GM13976 (cell line): ENCODE measurements around the gene HINFP.

Experiments used
- DNase-seq: peaks from one replicate; pipeline ENCODE4 v3.0.0; 2012; ENCODE audit warnings: low spot score
- in situ Hi-C: fragments of 300-500 bp; cut with MboI; formaldehyde crosslinking; loops from one replicate; pipeline ENCODE4 v1.12.0; 2022; ENCODE audit warnings: low sequenced_read_pairs, mixed read lengths, inconsistent platforms; ENCODE audit not compliant: unreplicated experiment
- TF ChIP-seq, protein P1 (sequence below): IDR thresholded peaks from 2 replicates; pipeline ENCODE4 v1.5.1; 2012; ENCODE audit warnings: borderline replicate concordance, mild to moderate bottlenecking; ENCODE audit not compliant: insufficient read depth; ENCODE audit errors: extremely low read depth, missing control alignments, control extremely low read depth

HINFP gene, protein sequence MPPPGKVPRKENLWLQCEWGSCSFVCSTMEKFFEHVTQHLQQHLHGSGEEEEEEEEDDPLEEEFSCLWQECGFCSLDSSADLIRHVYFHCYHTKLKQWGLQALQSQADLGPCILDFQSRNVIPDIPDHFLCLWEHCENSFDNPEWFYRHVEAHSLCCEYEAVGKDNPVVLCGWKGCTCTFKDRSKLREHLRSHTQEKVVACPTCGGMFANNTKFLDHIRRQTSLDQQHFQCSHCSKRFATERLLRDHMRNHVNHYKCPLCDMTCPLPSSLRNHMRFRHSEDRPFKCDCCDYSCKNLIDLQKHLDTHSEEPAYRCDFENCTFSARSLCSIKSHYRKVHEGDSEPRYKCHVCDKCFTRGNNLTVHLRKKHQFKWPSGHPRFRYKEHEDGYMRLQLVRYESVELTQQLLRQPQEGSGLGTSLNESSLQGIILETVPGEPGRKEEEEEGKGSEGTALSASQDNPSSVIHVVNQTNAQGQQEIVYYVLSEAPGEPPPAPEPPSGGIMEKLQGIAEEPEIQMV

DNA sequence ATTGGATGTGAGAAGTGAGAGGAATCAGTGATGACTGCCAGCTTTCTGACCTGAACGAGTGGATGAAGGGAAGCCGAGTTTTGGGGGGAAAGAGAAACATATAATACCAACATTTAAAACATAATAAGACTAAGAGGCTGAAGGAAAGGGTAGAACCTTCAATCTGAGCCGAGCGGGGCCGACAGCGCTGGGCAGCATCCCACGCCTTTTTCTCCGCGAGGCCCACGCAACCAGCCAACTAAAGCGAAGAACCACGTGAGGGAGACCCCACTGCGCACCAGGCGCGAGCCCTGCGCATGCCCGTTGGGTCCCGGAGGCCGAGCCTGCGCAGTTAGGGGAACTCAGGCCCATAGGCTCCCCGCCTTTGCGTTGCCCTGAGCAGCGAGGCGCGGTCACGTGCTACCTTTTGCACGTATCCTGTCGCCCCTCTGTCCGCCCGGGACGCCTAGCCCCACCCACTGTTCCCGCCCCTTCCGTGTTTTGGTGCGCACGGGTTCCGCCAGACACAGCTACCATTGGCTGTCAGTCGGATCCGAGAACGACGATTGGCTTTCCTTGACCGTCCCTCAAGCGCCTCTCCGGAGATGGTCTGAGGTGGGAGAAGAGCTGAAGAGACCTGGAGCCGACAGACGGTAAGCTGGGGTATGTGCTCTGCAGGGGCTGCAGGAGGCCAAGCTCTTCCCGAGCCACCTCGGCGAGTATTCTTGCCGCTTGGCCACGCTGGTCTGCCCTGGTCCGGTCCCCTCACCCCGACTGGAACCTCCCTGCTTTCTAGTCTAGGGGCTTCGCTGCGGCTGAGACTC lies at the start of gene HINFP:
TSS of gene HINFP (plus strand) at position 573 of the 803 bp plus-strand sequence. CDS start 5,365 bp downstream, outside the sequence.
- TF ChIP-seq, protein P1, sequence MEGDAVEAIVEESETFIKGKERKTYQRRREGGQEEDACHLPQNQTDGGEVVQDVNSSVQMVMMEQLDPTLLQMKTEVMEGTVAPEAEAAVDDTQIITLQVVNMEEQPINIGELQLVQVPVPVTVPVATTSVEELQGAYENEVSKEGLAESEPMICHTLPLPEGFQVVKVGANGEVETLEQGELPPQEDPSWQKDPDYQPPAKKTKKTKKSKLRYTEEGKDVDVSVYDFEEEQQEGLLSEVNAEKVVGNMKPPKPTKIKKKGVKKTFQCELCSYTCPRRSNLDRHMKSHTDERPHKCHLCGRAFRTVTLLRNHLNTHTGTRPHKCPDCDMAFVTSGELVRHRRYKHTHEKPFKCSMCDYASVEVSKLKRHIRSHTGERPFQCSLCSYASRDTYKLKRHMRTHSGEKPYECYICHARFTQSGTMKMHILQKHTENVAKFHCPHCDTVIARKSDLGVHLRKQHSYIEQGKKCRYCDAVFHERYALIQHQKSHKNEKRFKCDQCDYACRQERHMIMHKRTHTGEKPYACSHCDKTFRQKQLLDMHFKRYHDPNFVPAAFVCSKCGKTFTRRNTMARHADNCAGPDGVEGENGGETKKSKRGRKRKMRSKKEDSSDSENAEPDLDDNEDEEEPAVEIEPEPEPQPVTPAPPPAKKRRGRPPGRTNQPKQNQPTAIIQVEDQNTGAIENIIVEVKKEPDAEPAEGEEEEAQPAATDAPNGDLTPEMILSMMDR = no peak
- peak; percentile 99 for DNase-seq
- in situ Hi-C loops = no loop called here

DNA sequence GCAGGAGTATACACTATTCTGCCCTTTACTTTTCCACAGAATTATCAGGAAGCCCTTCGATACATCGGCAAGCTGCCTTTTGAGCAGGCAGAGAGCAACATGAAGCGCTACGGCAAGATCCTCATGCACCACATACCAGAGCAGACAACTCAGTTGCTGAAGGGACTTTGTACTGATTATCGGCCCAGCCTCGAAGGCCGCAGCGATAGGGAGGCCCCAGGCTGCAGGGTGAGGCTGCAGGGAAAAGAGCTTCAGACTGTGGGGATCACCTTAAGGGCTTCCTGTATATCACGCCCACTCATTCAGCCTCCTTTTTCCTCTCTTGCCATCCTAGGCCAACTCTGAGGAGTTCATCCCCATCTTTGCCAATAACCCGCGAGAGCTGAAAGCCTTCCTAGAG lies 43.5 kb upstream of the HINFP start:
- in situ Hi-C loops = no loop called here
- TF ChIP-seq, protein P1 = no peak
- no peak for DNase-seq

DNA sequence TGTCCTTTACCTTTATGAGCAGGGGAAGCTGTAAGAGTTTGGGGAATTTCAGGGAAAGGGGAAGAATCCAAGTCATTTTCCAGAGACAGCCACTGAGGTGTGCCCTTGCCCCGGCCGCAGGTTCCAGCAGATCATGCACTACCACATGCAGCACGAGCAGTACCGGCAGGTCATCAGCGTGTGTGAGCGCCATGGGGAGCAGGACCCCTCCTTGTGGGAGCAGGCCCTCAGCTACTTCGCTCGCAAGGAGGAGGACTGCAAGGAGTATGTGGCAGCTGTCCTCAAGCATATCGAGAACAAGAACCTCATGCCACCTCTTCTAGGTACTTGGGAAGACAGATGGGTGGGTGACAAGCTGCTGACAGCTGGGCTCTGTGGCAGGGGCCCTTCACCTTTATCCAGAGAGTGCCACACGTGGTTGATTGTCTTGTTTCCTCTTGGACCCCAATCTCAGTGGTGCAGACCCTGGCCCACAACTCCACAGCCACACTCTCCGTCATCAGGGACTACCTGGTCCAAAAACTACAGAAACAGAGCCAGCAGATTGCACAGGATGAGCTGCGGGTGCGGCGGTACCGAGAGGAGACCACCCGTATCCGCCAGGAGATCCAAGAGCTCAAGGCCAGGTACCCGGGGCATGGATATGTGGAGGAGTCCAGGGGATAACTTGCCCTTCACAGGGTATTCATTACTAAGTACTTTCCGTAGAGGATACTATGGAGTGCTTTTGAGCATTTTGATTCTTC lies 42.5 kb upstream of the HINFP start:
- in situ Hi-C loops = no loop called here
- TF ChIP-seq, protein P1 = no peak
- no peak for DNase-seq

DNA sequence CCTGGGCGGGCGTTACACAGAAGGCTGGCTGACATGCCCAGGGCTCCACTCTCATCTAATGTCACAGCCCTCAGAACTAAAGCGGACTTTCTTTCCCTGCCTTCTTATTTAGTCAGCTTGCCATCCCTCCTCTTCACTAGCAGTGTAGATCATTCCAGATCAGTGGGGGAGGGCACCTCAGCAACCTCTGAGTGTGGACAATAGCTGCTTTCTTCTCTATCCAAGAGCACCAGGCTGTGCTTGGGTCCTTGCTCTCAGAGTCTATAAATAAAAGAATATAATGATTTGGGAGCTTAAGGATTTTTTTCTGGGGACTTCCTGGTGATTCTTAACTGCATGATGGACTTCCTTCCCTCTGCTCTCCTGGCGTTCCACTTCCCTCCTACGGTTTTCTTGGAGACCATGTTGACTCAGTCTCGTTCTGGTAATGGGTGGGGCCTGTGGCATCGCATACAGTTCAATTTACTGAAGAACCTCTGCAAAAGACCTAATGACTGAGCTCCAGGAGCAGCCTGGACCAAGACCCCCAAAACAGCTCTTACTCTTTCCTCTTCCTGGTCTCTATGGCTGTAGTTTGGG lies 39.6 kb upstream of the HINFP start:
- TF ChIP-seq, protein P1 = no peak
- in situ Hi-C loops = no loop called here
- no peak for DNase-seq

DNA sequence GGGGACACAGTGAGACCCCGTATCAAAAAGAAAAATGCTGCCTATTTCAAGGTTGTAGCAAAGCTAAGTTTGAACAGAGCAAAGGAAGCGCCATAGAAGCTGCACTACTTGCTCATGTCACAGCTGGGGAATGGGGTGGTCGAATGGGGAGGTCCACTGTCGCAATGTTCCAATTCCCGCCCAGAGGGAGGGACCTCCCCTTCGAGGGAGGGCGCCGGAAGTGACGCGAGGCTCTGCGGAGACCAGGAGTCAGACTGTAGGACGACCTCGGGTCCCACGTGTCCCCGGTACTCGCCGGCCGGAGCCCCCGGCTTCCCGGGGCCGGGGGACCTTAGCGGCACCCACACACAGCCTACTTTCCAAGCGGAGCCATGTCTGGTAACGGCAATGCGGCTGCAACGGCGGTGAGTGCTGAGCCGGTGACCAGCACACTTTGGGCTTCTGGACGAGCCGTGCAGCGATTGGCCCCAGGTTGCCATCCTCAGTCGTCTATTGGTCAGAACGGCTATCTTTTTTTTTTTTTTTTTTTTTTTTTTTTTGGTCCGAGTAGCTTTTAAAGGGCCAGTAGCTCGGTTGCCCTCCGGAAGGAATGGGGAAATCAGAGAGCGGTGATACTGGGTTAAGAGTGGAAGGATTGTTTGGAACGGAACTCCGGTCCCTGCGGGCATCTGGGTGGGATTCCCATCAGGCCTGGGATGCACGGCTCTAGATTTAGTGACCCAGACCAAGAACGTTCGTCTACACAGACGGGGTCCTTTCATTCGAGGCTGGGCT lies 36.5 kb upstream of the HINFP start, which contains the start of gene HMBS:
TSS of gene HMBS (plus strand) at position 219 of the 774 bp plus-strand sequence. CDS start at position 372, 153 bp downstream.
- DNase-seq = peak; percentile 94
- in situ Hi-C loops = no loop called here
- TF ChIP-seq, protein P1 = no peak
